ENCODE data around the gene ARHGAP44. TPM values are rescaled to one million over a fixed set of nuclear protein-coding genes. Genes with fewer than 3 reads are reported as not detected.

Gene ARHGAP44
- total RNA-seq, 3 donors from 2014 or later = 34.4 to 92.3 (median 52.0) TPM

DNA sequence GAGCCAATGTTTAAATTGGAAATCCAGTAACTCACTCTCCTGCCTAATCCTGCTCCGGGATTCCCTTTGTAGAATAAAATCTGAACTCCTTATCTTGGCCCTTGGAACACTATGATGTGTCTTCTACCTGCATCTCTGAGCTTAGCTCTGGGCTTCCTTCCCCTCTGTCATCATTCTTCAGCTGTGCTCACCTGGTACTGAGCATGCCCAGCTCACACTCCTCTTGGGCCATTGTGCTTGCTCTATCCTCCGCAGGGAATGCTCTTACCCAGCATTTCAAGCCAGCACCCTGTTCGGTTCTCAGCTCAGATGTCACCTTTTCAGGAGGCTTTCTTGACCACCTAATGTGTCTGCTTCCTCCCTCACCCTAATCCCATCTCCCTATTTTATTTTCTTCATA lies 112.7 kb downstream of the ARHGAP44 start:
- H3K4me3 ChIP-seq = no peak overlapping the region
- no peaks in the 10 kb centered on the region for H3K36me3 ChIP-seq (ENCODE audit: low read depth)
- H3K4me1 ChIP-seq (ENCODE audit: low read depth) = no peaks in the 10 kb centered on the region
- intact Hi-C loops (cut with DNase I, micrococcal nuclease) = no loop called here
- TF ChIP-seq, protein P1, sequence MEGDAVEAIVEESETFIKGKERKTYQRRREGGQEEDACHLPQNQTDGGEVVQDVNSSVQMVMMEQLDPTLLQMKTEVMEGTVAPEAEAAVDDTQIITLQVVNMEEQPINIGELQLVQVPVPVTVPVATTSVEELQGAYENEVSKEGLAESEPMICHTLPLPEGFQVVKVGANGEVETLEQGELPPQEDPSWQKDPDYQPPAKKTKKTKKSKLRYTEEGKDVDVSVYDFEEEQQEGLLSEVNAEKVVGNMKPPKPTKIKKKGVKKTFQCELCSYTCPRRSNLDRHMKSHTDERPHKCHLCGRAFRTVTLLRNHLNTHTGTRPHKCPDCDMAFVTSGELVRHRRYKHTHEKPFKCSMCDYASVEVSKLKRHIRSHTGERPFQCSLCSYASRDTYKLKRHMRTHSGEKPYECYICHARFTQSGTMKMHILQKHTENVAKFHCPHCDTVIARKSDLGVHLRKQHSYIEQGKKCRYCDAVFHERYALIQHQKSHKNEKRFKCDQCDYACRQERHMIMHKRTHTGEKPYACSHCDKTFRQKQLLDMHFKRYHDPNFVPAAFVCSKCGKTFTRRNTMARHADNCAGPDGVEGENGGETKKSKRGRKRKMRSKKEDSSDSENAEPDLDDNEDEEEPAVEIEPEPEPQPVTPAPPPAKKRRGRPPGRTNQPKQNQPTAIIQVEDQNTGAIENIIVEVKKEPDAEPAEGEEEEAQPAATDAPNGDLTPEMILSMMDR (IDR thresholded peaks at IDR 0.05) = no peak
- no peaks in the 10 kb centered on the region for H3K9me3 ChIP-seq
- ATAC-seq (no peak), DNase-seq (no peak)

DNA sequence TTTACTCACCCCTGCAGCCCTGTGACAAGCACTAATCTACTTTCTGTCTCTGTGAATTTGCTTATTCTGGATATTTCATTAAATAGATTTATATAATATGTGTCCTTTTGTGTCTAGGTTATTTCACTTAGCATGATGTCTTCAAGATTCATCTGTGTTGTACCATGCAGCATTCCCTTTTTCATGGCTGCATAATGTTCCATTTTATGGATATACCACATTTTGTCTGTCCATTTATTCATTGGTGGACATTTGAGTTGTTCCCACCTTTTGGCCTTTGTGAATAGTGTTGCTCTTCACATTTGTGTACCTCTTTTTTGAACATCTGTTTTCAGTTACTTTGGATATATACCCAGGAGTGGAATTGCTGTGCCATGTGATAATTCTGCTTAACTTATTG lies 118.2 kb downstream of the ARHGAP44 start:
- TF ChIP-seq, protein P1 (IDR thresholded peaks at IDR 0.05) = no peak
- H3K9me3 ChIP-seq = no peaks in the 10 kb centered on the region
- no peak for DNase-seq
- H3K36me3 ChIP-seq (ENCODE audit: low read depth) = no peaks in the 10 kb centered on the region
- H3K4me1 ChIP-seq (ENCODE audit: low read depth) = no peaks in the 10 kb centered on the region
- intact Hi-C loops (cut with DNase I, micrococcal nuclease) = no loop called here
- no peak overlapping the region for H3K4me3 ChIP-seq
- ATAC-seq = no peak

DNA sequence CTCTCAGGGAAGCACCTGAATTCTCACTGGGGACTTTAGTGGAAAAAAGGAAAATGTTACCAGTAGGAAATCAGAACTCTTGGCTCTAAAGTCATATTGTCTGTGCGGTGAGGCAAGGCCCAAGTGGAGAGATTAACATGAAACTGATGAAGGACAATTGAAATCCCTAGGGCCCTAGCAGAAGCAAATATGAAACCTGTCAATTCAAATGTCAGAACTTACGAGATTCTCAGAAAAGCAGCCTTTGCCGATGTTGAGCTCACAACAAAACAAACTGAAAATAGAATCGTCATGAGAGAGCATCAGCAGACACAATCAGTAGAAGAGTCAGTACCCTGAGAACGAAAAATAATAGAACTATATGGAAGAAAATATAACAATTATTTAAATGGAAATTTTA lies 119.7 kb downstream of the ARHGAP44 start:
- DNase-seq = no peak
- intact Hi-C loops (cut with DNase I, micrococcal nuclease) = no loop called here
- Histone ChIP-seq H3K9me3 (no peaks in the 10 kb centered on the region), H3K36me3 (ENCODE audit: low read depth) (no peaks in the 10 kb centered on the region), H3K4me1 (ENCODE audit: low read depth) (no peaks in the 10 kb centered on the region), H3K4me3 (no peak overlapping the region)
- ATAC-seq = no peak
- TF ChIP-seq, protein P1 (IDR thresholded peaks at IDR 0.05) = no peak

DNA sequence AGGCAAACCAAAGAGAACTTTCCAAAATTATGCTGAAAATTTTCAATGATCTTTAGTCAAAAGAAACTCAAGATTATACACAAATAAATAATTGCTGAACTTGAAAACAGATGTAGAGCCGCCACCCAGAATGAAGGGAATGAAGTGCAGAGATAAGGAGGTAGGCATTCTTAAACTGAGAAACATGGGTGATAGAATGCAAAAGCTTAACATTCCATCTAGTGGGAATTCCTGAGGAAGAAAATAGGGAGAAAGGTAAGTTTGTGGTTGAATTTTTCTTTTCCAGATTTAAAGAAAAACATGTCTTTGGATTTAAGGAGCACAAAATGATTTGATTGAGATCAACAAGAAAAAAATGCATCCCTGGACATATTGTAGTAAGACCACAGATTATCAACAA lies 120.2 kb downstream of the ARHGAP44 start:
- DNase-seq (no peak), ATAC-seq (no peak)
- intact Hi-C loops (cut with DNase I, micrococcal nuclease) = no loop called here

DNA sequence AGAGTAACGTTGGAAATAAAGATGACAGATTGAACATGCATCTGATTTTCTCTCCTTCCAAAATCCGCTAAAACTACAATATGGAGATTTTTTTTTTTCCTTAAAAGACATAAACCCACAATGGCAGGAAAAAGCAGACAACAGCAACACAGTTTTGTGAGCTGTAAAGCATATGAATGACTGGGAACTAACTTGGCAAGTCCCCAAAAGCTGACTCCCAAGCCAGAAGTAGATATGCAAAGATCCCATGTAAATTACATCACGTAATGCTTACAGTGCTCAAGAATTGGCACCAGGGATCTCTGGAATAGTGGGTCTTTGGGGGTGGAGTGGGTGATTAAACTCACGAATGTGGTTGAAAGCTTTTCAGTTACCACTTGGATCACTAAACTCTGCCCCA lies 121.9 kb downstream of the ARHGAP44 start:
- no peaks in the 10 kb centered on the region for H3K9me3 ChIP-seq
- no peaks in the 10 kb centered on the region for H3K4me1 ChIP-seq (ENCODE audit: low read depth)
- DNase-seq (no peak), ATAC-seq (no peak)
- H3K36me3 ChIP-seq (ENCODE audit: low read depth) = no peaks in the 10 kb centered on the region
- intact Hi-C loops (cut with DNase I, micrococcal nuclease) = no loop called here
- TF ChIP-seq, protein P1 (IDR thresholded peaks at IDR 0.05) = no peak
- H3K4me3 ChIP-seq = no peak overlapping the region

More for the DNA sequence above, 120.2 kb downstream of the ARHGAP44 start:
- H3K36me3 ChIP-seq (ENCODE audit: low read depth) = no peaks in the 10 kb centered on the region
- TF ChIP-seq, protein P1 (IDR thresholded peaks at IDR 0.05) = no peak
- no peaks in the 10 kb centered on the region for H3K4me1 ChIP-seq (ENCODE audit: low read depth)
- H3K4me3 ChIP-seq = no peak overlapping the region
- H3K9me3 ChIP-seq = no peaks in the 10 kb centered on the region

DNA sequence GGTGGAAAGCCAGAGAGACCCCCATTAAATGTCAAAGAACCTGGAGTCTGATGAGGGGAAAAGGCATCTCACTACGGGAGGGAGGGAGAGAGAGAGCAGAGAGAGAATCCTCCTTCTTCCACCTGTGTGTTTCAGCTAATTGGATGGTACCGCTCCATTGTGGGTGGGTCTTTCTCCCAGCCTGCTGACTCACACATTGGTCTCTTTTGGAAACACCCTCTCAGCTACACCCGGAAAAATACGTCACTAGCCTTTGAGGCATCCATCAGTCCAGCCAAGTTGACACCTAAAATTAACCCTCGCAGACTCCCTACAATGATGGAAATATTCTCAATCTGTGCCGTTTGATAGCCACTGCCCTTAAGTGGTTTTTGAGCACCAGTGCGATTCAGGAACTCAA lies 128.1 kb downstream of the ARHGAP44 start:
- TF ChIP-seq, protein P1 (IDR thresholded peaks at IDR 0.05) = no peak
- DNase-seq (no peak), ATAC-seq (no peak)
- H3K9me3 ChIP-seq = no peaks in the 10 kb centered on the region
- no peaks in the 10 kb centered on the region for H3K4me1 ChIP-seq (ENCODE audit: low read depth)
- no peak overlapping the region for H3K4me3 ChIP-seq
- intact Hi-C loops (cut with DNase I, micrococcal nuclease) = no loop called here
- no peaks in the 10 kb centered on the region for H3K36me3 ChIP-seq (ENCODE audit: low read depth)
